Caco-2 (cell line): ENCODE measurements around the gene ZNRF1. TPM values are rescaled to one million over a fixed set of nuclear protein-coding genes. Genes with fewer than 3 reads are reported as not detected.

Experiments used
- BruUV-seq: library from RNA; stranded (reverse); fragments of 400-500 nt; replicated peaks from 2 replicates; lab custom pipeline; 2021; lab: Mats Ljungman, UMichigan
- CTCF ChIA-PET: fragments of 300-600 bp; sonication (Branson Sonifier 250); formaldehyde crosslinking; loops from one replicate; lab custom pipeline; 2022; ENCODE audit warnings: antibody characterized with exemption; lab: Charles Lee
- POLR2A ChIA-PET: fragments of 300-600 bp; sonication (Branson Sonifier 250); formaldehyde crosslinking; loops from one replicate; lab custom pipeline; 2022; ENCODE audit warnings: antibody characterized with exemption; lab: Charles Lee
- DNase-seq, 2 experiments: peaks; one replicate each; pipeline versions ENCODE4 v3.0.0 to v3.0.0-alpha.2; 2020 to 2022
- H3K27me3 ChIP-seq: replicated peaks from 2 replicates; pipeline ENCODE4 v1.6.0; 2011; ENCODE audit warnings: low read length; ENCODE audit not compliant: control insufficient read depth, insufficient read depth
- H3K36me3 ChIP-seq: 2 replicates; pipeline ENCODE4 v1.5.1; 2011; ENCODE audit warnings: low read length; ENCODE audit not compliant: control insufficient read depth, insufficient read depth
- H3K4me1 ChIP-seq: fragments of 250-450 bp; sonication (Bioruptor Pico); 2 replicates; pipeline ENCODE4 v1.5.1; 2020; ENCODE audit warnings: mild to moderate bottlenecking
- H3K4me3 ChIP-seq: 2 replicates; pipeline ENCODE4 v1.5.1; 2011; ENCODE audit warnings: low read depth, mild to moderate bottlenecking, control low read depth, low read length
- H3K9me3 ChIP-seq: fragments of 250-450 bp; sonication (Bioruptor Pico); 2 replicates; pipeline ENCODE4 v1.5.1; 2020; ENCODE audit warnings: mild to moderate bottlenecking, moderate library complexity
- H3K27ac Mint-ChIP-seq: one replicate; pipeline ENCODE4 v1.8.0; 2022; ENCODE audit warnings: mixed read lengths; ENCODE audit not compliant: unreplicated experiment
- H3K27me3 Mint-ChIP-seq: one replicate; pipeline ENCODE4 v1.8.0; 2022; ENCODE audit warnings: mixed read lengths; ENCODE audit not compliant: insufficient read depth, unreplicated experiment
- H3K36me3 Mint-ChIP-seq: one replicate; pipeline ENCODE4 v1.8.0; 2022; ENCODE audit warnings: mild to moderate bottlenecking, mixed read lengths; ENCODE audit not compliant: insufficient read depth, unreplicated experiment
- H3K4me1 Mint-ChIP-seq: one replicate; pipeline ENCODE4 v1.8.0; 2022; ENCODE audit warnings: low read depth, mixed read lengths; ENCODE audit not compliant: unreplicated experiment
- H3K4me3 Mint-ChIP-seq: one replicate; pipeline ENCODE4 v1.8.0; 2022; ENCODE audit warnings: mild to moderate bottlenecking, moderate library complexity, mixed read lengths; ENCODE audit not compliant: unreplicated experiment
- H3K9me3 Mint-ChIP-seq: one replicate; pipeline ENCODE4 v1.8.0; 2022; ENCODE audit warnings: mixed read lengths; ENCODE audit not compliant: unreplicated experiment
- intact Hi-C: fragments of 100-400 bp; cut with micrococcal nuclease; formaldehyde crosslinking; loops from one replicate; pipeline ENCODE4 v1.10.0; 2022; ENCODE audit not compliant: unreplicated experiment
- total RNA-seq: library from RNA; stranded (reverse); gene quantifications from 2 replicates; pipeline ENCODE4 v1.2.3, GENCODE V29; 2022
- TF ChIP-seq, protein P1 (sequence below), 2 experiments: fragments of 200-600 bp in 1 of 2; IDR thresholded peaks; 1 replicate in 1 of 2; 2 replicates in 1 of 2; pipeline versions ENCODE4 v1.5.1 to v1.8.0; 2011 to 2022; ENCODE audit warnings: antibody characterized with exemption in 1 of 2, control low read depth in 1 of 2, inconsistent platforms in 1 of 2, low read depth in 1 of 2, low read length in 1 of 2, mild to moderate bottlenecking in 1 of 2, moderate library complexity in 1 of 2; ENCODE audit not compliant: insufficient read depth in 1 of 2, severe bottlenecking in 1 of 2, unreplicated experiment in 1 of 2

The ZNRF1 gene
- total RNA-seq, 1 experiment from 2014 or later, result 68.6 TPM

DNA sequence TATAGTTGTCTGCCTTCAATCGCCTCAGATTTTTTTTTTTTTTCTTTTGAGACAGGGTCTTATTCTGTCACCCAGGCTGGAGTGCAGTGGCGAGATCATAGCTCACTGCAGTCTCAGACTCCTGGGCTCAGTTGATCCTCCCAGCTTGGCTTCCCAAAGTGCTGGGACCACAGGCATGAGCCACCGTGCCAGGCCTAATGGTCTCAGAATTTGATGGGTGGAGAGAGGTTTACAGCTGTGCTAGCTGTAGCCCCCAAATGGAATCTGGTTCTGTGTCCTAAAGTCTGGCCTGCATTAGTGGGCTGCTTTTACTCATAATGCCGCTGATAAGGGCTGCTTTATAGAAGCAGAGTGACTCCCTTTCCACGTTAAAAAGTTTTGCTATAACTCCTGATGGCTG, 5.1 kb downstream of the ZNRF1 start:
- Mint-ChIP-seq H3K27me3 (no peaks in the 10 kb centered on the region), H3K36me3 (peaks cover 16% of the 10 kb centered on the region), H3K27ac (no peak overlapping the region), H3K4me3 (no peak overlapping the region), H3K9me3 (no peaks in the 10 kb centered on the region), H3K4me1 (peaks cover 41% of the 10 kb centered on the region)
- no peaks in the 10 kb centered on the region for H3K9me3 ChIP-seq
- 0 out of 2 replicates have a peak, but pooled peaks cover 1% of the 10 kb centered on the region for H3K36me3 ChIP-seq
- H3K4me1 ChIP-seq, result peaks cover 31% of the 10 kb centered on the region
- TF ChIP-seq, protein P1, sequence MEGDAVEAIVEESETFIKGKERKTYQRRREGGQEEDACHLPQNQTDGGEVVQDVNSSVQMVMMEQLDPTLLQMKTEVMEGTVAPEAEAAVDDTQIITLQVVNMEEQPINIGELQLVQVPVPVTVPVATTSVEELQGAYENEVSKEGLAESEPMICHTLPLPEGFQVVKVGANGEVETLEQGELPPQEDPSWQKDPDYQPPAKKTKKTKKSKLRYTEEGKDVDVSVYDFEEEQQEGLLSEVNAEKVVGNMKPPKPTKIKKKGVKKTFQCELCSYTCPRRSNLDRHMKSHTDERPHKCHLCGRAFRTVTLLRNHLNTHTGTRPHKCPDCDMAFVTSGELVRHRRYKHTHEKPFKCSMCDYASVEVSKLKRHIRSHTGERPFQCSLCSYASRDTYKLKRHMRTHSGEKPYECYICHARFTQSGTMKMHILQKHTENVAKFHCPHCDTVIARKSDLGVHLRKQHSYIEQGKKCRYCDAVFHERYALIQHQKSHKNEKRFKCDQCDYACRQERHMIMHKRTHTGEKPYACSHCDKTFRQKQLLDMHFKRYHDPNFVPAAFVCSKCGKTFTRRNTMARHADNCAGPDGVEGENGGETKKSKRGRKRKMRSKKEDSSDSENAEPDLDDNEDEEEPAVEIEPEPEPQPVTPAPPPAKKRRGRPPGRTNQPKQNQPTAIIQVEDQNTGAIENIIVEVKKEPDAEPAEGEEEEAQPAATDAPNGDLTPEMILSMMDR (IDR thresholded peaks at IDR 0.05; ENCODE audit: insufficient read depth in 1 of 2, low read depth in 1 of 2, low read length in 1 of 2, severe bottlenecking in 1 of 2, unreplicated experiment in 1 of 2), result no peak
- H3K27me3 ChIP-seq, result no peaks in the 10 kb centered on the region
- CTCF ChIA-PET, result no interaction called here
- BruUV-seq, result no TSS peak
- no peak overlapping the region for H3K4me3 ChIP-seq
- intact Hi-C loops, result no loop called here
- no peak for DNase-seq
- POLR2A ChIA-PET, result no interaction called here

DNA sequence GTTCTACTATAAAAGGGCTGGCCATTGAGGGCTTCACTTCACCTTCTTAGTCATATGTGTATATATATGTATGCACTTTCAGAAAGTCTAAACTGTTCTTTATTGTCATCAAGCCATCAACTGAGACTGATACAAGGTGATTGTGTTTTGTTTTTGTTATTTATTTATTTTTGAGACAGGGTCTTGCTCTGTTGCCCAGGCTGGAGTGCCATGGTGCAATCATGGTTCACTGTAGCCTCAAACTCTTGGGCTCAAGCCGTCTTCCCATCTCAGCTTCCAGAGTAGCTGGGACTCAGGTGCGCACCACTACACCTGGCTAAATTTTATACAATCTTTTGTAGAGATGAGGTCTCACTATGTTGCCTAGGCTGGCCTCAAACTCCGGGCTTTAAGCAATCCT, 5.6 kb downstream of the ZNRF1 start:
- Mint-ChIP-seq H3K4me3 (no peak overlapping the region), H3K27me3 (no peaks in the 10 kb centered on the region), H3K4me1 (peaks cover 41% of the 10 kb centered on the region), H3K9me3 (no peaks in the 10 kb centered on the region), H3K27ac (no peak overlapping the region), H3K36me3 (peaks cover 16% of the 10 kb centered on the region)
- ChIA-PET POLR2A (no interaction called here), CTCF (no interaction called here)
- no peaks in the 10 kb centered on the region for H3K27me3 ChIP-seq
- no peak for DNase-seq
- no peak overlapping the region for H3K4me3 ChIP-seq
- 0 out of 2 replicates have a peak, but pooled peaks cover 1% of the 10 kb centered on the region for H3K36me3 ChIP-seq
- intact Hi-C loops, result no loop called here
- BruUV-seq, result no TSS peak
- TF ChIP-seq, protein P1 (IDR thresholded peaks at IDR 0.05; ENCODE audit: insufficient read depth in 1 of 2, low read depth in 1 of 2, low read length in 1 of 2, severe bottlenecking in 1 of 2, unreplicated experiment in 1 of 2), result no peak
- H3K9me3 ChIP-seq, result no peaks in the 10 kb centered on the region
- peaks cover 31% of the 10 kb centered on the region for H3K4me1 ChIP-seq

DNA sequence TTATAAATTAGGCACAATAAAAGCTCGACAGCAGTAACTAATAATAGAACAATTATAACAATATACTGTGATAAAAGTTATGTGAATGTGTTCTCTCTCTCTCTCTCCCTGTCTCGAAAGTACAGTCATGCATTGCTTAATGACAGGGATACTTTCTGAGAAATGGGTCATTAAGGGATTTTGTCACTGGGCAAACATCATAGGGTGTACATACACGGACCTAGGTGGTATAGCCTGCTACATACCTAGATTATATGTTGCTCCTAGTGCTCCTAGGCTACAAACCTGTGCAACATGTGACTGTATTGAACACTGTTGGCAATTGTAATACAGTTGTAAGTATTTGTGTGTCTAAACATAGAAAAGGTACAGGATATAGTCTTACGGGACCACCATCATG, 6.9 kb downstream of the ZNRF1 start:
- CTCF ChIA-PET, result no interaction called here
- POLR2A ChIA-PET, result no interaction called here

More for the DNA sequence above, 6.9 kb downstream of the ZNRF1 start:
- H3K36me3 Mint-ChIP-seq, result peaks cover 10% of the 10 kb centered on the region
- H3K9me3 Mint-ChIP-seq, result no peaks in the 10 kb centered on the region
- H3K4me1 Mint-ChIP-seq, result peaks cover 31% of the 10 kb centered on the region
- no TSS peak for BruUV-seq
- Histone ChIP-seq H3K36me3 (0 out of 2 replicates have a peak, but pooled peaks cover 1% of the 10 kb centered on the region), H3K9me3 (no peaks in the 10 kb centered on the region), H3K27me3 (no peaks in the 10 kb centered on the region), H3K4me1 (peaks cover 26% of the 10 kb centered on the region), H3K4me3 (no peak overlapping the region)
- DNase-seq, result no peak
- TF ChIP-seq, protein P1 (IDR thresholded peaks at IDR 0.05; ENCODE audit: insufficient read depth in 1 of 2, low read depth in 1 of 2, low read length in 1 of 2, severe bottlenecking in 1 of 2, unreplicated experiment in 1 of 2), result no peak
- no peak overlapping the region for H3K4me3 Mint-ChIP-seq
- H3K27me3 Mint-ChIP-seq, result no peaks in the 10 kb centered on the region
- intact Hi-C loops, result no loop called here
- H3K27ac Mint-ChIP-seq, result no peak overlapping the region
